ENCODE measurements around the gene PLBD1. TPM values are rescaled to one million over a fixed set of nuclear protein-coding genes. Genes with fewer than 3 reads are reported as not detected.

The PLBD1 gene
- polyA plus RNA-seq, 1 of the 3 experiments (the other 2 are of a cell fraction) = 0.10 TPM

- TF ChIP-seq ZBTB33 (IDR thresholded peaks at IDR 0.05; ENCODE audit: borderline replicate concordance, low read depth) (no peak), NRF1 (IDR thresholded peaks at IDR 0.05; ENCODE audit: low read depth, low read length) (no peak)
Measured at GRCh38 chr12:14563046-14563445, 4.6 kb downstream of the PLBD1 start (continued).

GRCh38 chr12:14562279-14562678 is 5.4 kb downstream of the PLBD1 start:
- H4K20me1 ChIP-seq (ENCODE audit: insufficient read depth) = no peaks in the 10 kb centered on the region
- WGBS (ENCODE audit: low lambda C conversion rate) = 50% methylated on average over 6 of the region's 6 CpGs
- no peak overlapping the region for H3K27ac ChIP-seq (ENCODE audit: low read depth in 2 of 2, low read length in 1 of 2)
- no peaks in the 10 kb centered on the region for H3K9me2 ChIP-seq
- ChIA-PET CTCF (no interaction called here), POLR2A (no interaction called here)
- TF ChIP-seq ELF1 (IDR thresholded peaks at IDR 0.05) (no peak), NRF1 (IDR thresholded peaks at IDR 0.05; ENCODE audit: low read depth, low read length) (no peak), CTCF (IDR thresholded peaks at IDR 0.05) (no peak), TEAD4 (IDR thresholded peaks at IDR 0.05; ENCODE audit: borderline replicate concordance, insufficient read depth) (no peak), MEF2A (IDR thresholded peaks at IDR 0.05; ENCODE audit: borderline replicate concordance, low read depth) (no peak), USF2 (IDR thresholded peaks at IDR 0.05; ENCODE audit: borderline replicate concordance, low read depth, low read length) (no peak), EP300 (IDR thresholded peaks at IDR 0.05; ENCODE audit: borderline replicate concordance in 1 of 2, low read depth in 1 of 2, low read length in 1 of 2) (no peak), CHD2 (IDR thresholded peaks at IDR 0.05; ENCODE audit: low read length, partially characterized antibody) (no peak), IRF3 (IDR thresholded peaks at IDR 0.05; ENCODE audit: low read depth, low read length) (no peak), EZH2phosphoT487 (IDR thresholded peaks at IDR 0.05; ENCODE audit: borderline replicate concordance, low read depth) (no peak), USF1 (IDR thresholded peaks at IDR 0.05; ENCODE audit: borderline replicate concordance, low read depth) (no peak), JUND (IDR thresholded peaks at IDR 0.05) (no peak), SIN3A (IDR thresholded peaks at IDR 0.05; ENCODE audit: borderline replicate concordance, low read depth, low read length) (no peak), MAX (IDR thresholded peaks at IDR 0.05; ENCODE audit: low read depth) (no peak), FOSL2 (IDR thresholded peaks at IDR 0.05; ENCODE audit: borderline replicate concordance, low read depth) (no peak), GABPA (IDR thresholded peaks at IDR 0.05; ENCODE audit: low read depth) (no peak)
- no peaks in the 10 kb centered on the region for H3K79me2 ChIP-seq (ENCODE audit: insufficient read depth)
- no peaks in the 10 kb centered on the region; a peak in 1 of 4 replicates for H3K4me1 ChIP-seq (ENCODE audit: control insufficient read depth in 1 of 2, insufficient read depth in 2 of 2, low read depth in 1 of 2, low read length in 1 of 2)
- H3K4me2 ChIP-seq = no peak overlapping the region
- H2AFZ ChIP-seq (ENCODE audit: low read depth) = no peak overlapping the region
- no peak overlapping the region for H3K9ac ChIP-seq
- no peaks in the 10 kb centered on the region for H3F3A ChIP-seq (replicated peaks; ENCODE audit: insufficient read depth)
- no peaks in the 10 kb centered on the region for H3K36me3 ChIP-seq (replicated peaks in 1 of 2; ENCODE audit: control insufficient read depth in 1 of 2, insufficient read depth in 2 of 2, low read length in 1 of 2)
- no peaks in the 10 kb centered on the region for H3K27me3 ChIP-seq (ENCODE audit: insufficient read depth)
- no peaks in the 10 kb centered on the region for H3K9me3 ChIP-seq
- no peak for DNase-seq
- no peak overlapping the region for H3K4me3 ChIP-seq (ENCODE audit: low read depth in 2 of 2, low read length in 1 of 2)

Measured in SK-N-SH (cell line).